Fibroblast of gingiva (primary cell): ENCODE results near the gene CLASP1.
"Not testable (repeated sequence)": the region's sequence is repeated elsewhere in the genome, so short reads cannot be mapped to it uniquely, and the experiment has no call there.

Source experiments
- DNase-seq: peaks from one replicate; pipeline ENCODE4 v3.0.0-alpha.2; 2011; ENCODE audit warnings: low read depth

The CLASP1 gene

DNA sequence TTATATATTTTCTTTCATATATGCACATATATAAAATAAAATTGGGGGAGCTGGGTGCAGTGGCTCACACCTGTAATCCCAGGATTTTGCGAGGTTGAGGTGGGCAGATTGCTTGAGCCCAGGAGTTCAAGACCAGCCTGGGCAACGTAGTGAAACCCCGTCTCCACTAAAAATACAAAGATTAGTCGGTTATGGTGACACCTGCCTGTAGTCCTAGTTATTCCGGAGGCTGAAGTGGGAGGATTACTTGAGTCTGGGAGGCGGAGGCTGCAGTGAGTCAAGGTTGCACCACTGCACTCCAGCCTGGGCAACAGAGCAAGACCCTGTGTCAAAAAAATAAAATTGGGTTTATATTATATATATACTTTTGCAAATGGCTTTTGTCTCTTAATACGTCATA, 324.7 kb downstream of the CLASP1 start:
- no peak for DNase-seq

DNA sequence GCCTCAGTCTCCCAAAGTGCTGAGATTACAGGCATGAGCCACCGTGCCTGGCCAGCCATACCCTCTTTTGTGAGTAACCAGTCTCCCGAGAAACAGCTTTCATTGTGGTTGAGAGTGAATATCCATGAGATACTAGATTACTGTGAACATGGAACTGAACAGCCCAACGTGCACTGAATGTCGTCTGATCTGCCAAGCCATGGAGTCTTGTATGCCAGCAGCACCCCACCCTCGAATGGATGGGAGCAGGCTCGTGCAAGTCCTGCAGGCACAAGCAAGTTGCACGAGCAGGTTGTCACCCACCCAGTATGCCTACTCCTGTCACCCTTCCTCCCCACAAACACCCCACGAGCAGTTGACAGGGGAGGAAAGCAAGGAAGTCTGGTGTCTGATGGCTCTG, 327.8 kb downstream of the CLASP1 start:
- DNase-seq = no peak

DNA sequence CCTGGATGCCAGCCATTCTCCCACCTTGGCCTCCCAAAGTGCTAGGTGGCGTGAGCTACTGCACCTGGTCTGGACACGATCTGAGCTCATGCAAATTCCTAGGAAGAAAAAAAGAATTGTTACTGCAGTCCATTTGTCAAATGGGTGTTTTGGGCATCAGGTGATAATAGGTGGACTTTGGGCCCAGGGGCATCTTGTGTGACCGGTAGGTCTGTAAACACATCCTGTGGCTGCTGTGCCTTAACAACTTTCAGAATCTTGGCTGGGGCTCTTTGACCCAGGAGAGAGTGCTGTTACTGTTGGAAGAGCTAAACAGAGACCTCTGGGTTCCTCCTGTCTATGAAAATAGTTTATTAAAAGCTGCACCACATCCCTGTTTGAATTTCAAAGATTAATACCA, 329.3 kb downstream of the CLASP1 start:
- DNase-seq = no peak

DNA sequence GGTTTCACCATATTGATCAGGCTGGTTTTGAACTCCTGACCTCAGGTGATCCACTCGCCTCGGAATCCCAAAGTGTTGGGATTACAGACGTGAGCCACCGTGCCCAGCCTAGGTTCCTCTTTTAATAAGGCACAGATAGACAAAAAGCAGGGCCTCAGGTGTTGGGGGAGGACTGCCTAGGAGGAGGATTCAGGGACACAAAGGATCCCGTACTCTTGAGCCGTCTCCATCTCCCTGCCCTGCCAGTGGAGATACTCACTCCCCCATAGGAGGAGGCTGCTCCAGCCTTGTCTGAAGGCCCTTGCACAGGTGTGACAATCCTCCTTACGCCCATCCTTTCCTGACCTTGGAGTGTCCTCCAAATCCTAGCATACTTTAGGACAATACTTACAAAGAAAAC, 332.3 kb downstream of the CLASP1 start:
- no peak for DNase-seq

DNA sequence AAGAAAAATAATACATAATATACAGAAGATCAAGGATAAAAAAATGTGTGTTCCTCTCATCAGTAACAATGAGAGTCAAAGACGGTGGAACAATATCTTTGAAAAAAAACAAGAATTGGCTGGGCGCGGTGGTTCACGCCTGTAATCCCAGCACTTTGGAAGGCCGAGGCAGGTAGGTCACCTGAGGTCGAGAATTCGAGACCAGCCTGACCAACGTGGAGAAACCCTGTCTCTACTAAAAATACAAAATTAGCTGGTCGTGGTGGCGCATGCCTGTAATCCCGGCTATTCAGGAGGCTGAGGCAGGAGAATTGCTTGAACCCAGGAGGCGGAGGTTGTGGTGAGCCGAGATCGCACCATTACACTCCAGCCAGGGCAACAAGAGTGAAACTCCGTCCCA, 335.6 kb downstream of the CLASP1 start:
- not testable (repeated sequence) for DNase-seq

DNA sequence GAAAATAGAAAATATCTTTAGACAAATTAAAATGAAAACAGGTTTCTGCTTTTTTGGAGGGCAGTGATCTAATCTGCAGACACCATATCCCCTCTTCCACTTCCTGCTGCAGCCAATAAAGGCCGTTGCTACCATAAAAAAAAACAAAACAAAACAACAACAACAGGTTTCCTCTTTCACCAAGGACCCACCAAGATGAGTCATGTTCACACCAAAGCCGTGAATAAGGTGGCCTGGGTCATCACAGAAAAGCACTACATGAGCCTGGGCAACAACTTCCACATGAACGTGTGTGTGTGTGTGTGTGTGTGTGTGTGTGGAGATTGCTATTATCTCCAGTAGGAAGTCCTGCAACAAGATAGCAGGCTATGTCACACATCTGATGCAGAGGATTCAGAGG, 339.5 kb downstream of the CLASP1 start:
- no peak for DNase-seq

DNA sequence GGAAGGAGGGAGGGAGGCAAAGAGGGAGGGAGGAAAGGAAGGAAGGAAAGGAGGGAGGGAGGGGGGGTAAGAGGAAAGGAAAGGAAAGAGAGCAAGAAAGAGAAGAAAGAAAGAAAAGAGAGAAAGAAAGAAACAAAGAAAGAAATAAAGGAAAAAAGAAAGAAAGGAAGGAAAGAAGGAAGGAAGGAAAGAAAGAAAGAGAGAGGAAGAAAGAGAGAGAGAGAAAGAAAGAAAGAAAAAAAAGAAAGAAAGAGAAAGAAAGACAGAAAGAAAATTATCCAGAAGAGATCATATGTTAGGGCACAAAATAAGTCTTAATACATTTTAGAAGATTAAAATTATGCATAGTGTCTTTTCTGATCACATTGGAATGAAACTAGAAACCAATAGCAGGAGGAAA, 339.9 kb downstream of the CLASP1 start:
- no peak for DNase-seq

DNA sequence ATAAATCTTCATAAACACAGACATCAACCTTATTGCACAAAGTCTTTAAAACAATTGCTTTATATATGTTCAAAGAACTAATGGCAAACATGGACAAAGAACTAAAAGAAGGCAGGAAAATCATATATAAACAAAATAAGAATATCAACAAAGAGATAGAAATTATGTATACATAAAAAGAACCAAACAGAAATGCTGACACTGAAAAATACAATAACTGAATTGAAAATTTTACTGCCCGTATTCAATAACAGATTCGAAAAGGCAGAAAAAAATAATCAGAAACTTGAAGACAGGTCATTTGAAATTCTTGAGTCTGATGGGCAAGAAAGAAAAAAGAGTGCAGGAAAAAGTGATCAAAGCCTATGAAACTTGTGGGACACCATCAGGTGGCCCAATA, 342.2 kb downstream of the CLASP1 start:
- no peak for DNase-seq

DNA sequence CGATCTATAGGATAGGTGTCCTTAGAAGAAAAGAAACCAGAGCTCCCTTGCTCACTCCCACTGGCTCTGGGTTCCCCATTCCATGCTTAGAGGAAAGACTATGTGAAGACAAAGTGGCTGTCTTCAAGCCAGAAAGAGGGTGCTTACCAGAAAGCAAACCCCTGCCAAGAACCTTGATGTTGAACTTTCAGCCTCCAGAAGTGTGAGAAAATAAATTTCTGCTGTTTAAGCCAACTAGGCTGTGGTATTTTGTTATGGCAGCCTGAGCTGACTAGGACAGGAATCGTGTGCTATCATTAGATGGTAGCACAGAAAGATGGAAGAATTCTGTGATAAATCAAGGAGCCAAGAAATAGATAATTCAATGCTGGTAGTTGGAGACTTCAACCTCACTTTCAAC, 344.3 kb downstream of the CLASP1 start:
- DNase-seq = no peak

DNA sequence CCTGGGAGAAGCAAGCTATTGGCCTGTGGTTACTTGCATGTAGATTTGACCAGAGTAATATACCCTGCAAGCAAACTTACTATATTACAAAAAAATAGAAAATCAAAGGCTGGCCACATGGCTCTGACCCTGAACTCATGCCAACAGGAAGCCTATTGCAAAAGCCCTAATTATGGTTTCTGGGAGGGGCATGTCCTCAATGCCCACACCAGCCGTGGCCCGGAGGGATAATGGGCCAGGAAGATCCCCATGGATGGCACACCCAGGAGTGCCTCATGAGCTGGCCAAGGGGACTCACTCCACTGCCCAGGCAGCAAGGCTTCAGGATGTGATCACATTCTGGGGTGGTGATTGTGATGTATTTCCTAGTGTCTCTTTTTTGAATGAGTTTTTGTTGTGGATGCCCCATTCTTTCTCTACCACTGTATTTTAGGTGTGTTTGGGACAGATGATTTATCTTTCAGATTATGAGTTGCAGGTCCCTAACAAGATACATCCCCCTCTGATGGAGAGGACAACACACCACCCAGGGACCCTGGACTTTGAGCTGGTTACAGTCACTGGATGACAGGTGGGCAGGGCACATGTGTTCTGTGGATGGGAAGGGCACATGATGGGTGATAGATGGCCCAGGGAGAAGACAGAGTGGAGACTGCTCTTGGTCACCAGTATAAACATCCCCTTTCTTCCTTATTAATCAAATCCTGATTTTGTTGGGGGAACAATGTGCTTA, 345.6 kb downstream of the CLASP1 start:
- DNase-seq = no peak

DNA sequence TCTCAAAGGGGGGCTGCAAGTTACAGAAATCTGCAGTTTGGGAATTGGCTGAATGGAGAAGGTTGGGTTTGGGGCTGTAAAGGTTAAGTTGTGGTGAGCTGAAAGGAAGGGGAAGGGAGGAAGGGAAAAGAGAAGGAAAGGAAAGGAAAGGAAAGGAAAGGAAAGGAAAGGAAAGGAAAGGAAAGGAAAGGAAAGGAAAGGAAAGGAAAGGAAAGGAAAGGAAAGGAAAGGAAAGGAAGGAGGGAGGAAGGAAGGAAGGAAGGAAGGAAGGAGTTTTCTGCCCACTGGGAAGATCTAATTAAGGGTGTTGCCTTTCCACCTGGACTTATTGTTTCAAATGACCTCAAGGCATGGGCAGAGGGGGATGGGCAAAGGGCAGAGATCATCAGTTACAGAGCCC, 348.1 kb downstream of the CLASP1 start:
- not testable (repeated sequence) for DNase-seq

DNA sequence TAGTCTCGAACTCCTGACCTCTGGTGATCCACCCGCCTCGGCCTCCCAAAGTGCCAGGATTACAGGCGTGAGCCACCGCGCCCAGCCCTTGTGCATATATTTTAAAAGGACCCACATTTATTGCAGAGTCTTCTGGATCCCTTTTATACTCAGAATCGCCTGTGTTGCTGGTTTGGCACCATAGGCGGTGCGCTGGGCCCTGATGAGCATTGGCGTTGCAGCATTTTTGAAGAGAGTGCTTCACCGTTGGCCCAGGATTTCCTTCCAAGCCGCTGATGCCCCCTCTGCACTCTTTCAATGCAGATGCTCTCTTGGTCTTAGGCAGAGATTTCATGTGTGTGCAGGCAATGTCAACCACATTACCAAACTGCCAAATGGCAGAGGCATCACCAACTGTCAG, 350.8 kb downstream of the CLASP1 start:
- DNase-seq = no peak

DNA sequence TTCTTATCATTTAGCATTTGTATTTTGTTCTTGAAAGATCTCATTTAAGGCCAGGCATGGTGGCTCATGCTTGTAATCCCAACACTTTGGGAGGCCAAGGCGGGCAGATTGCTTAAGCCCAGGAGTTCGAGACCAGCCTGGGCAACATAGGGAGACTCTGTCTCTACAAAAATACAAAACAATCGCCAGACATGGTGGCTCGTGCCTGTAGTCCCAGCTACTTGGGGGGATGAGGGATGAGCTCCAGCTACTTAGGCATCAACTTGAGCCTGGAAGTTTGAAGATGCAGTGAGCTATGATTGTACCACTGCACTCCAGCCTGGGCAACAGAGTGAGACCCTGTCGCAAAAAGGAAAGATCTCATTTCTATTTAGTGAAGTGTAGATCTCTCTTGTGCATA, 351.4 kb downstream of the CLASP1 start:
- not testable (repeated sequence) for DNase-seq

DNA sequence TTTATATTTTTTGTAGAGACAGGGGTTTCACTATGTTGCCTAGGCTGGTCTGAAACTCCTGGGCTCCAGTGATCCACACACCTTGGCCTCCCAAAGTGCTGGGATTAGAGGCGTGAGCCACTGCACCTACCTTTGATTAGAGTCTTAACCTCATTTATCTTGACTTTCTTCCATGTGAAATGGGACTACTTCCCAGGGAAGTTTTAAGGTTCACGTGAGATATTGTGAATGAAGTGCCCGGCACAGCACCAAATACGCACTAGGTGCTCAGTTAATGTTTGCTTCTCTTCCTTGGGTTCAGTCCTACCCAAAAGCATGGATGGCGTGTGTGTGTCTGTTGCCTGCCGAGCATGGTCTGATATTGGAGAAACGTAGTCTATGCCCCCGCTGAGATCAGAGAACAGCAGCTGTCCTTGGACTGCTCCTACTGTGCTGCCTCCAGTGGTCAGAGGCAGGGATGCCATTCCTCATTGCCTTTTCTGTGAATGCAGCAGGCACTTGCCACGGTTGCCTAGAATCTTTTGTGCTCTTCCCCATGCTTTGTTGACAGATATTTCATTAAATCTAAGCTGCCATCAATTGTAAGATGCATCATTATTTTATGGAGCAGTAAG, 351.9 kb downstream of the CLASP1 start:
- DNase-seq = no peak

DNA sequence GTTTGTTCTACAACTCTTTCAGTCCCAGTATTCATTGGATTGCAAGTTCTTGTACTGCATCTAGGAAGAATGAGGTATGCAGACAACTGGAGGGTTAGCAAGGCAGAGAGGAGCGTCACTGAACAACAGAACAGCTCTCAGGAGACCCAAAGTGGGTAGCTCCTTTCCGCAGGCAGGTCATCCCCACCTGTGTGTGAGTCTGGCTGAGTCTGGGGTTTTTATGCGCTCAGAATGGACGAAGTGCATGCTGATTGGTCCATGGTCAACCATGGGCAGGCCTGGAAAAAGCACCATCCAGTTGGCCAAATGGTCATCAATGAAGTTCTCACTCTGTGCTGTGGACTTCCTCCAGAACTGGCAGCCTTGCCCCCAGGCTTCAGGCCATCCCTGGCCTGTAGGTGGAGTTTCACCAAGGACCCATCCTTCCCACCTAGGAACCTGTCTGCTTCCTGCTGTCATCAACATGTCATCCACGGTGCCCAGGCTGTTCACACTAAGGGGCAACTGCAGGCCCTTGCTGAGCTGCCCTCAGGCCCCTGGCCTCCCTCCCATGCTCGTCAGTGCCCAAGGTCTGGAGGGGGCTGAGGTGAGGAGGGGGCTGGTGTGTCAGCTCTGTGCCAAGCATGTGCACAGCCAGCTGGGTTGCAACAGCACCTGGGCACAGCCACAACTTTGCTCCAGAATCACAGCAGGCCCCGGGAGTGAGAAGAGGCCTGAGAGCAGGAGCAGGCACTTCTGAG, 353.2 kb downstream of the CLASP1 start:
- no peak for DNase-seq

DNA sequence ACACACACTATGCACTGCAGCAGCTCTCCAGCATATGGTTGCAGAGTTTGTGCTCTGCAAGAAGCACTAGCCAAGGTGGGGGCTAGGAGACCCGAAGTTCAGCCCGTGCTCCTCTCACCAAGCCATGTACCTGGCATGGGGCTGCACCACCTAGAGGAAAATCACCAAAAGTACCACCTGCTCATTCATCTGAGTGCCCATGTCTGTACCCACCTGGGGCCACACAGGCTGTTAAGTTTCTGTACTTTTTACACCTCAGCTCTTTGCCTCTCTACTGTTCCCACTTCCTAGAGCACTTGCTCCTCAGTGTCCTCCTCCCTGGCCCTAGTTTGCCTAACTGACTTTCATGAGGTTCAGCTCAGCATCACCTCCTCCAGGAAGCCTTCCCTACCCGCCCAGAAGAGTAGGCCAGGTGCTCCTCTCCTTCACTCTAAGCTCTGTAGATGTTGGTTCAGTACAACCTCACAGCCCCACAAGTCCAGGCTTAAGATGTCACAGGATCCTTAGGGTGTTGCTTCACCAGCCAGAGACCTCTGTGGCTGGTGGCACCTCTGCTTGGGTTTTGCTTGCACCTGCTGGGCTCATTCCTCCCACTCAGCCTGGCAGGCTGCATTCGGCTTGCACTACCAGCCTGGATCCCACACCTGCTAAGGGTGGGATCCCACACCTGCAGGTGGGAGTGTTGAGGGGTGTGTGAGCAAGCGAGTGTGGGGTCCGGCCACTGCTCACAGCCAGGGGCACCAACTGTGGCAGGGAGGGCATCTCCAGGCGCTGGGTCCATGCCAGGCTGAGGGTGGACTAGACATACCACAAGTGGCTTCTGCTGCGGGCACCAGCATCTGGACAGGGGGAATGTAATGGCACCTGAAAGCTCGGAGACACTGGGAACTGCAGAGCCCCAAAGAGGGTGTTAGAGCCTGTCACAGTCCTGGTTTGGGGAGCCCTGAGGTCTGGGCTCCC, 354.1 kb downstream of the CLASP1 start:
- DNase-seq = no peak

DNA sequence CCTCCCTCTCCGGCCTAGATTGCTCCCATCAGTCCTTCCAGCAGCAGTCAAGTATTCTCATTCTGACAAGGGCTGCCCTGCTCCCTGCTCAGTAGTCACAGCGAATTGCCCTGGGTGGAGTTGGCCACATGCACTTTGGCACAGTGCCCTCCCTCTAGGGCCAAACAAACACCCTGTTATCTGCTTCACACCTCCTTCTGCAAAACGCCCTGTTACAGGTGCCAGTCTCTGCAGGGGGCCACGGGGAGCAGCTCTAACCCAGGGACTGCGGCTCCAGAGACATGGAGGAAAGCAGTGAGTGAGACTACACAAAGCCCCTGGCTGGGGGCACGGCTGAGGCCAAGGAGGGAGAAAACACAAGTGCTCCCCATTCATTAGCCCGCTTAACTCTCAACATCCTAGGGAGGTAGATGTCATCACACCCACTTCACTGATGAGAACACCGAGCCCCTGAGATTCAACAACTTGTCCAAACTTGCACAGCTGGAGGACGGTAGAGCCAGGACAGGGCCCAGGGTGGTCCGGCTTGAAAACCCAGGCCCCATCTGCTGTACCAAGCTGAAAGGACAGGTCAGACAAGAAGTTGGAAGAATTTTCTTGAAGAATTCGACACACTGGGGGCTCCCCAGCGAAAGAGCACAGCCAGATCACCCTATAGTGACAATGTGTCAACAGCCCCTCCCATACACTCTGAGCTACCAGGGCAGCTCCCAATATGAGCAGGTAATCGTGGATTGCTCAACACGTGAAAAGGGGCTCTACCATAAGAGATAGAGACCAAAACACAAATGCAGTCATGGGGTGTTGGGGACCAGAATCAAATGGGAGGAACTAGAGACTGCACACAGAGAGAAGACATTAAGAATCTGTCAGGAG, 355.6 kb downstream of the CLASP1 start:
- no peak for DNase-seq

DNA sequence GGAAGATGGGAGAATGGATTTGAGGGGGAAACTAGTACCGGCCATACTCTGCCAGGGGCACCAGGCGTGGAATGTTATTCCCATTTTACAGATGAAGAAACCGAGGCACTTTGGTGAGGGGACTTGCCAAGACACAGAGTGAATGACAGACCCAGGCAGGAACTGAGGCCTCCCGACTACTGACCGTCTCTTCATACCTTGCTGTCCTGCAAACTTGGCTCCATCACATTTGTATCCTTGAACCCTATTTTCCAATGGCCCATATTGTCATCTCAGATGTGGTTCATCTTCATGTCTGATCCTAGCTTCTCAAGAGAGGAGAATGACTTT, 358.0 kb downstream of the CLASP1 start:
- DNase-seq = no peak

DNA sequence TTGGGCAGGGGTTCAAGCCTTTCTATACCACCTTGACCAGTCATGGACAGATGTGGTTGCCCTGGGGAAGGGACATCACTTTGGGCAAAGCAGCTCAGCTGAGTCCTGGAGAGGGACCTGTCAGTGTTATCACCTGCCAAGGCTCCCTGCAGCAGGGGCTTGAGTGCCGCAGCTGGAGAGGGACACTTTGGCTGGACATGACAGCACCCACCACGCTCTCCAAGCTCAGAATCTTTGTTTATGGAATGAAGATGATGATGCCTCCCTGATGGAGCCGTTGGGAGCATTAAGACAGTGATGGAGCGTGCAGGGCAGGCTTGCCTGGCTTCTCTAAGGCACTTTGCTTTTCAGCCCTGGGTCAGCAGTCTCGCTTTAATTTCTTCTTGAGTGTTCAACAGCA, 360.0 kb downstream of the CLASP1 start:
- no peak for DNase-seq

DNA sequence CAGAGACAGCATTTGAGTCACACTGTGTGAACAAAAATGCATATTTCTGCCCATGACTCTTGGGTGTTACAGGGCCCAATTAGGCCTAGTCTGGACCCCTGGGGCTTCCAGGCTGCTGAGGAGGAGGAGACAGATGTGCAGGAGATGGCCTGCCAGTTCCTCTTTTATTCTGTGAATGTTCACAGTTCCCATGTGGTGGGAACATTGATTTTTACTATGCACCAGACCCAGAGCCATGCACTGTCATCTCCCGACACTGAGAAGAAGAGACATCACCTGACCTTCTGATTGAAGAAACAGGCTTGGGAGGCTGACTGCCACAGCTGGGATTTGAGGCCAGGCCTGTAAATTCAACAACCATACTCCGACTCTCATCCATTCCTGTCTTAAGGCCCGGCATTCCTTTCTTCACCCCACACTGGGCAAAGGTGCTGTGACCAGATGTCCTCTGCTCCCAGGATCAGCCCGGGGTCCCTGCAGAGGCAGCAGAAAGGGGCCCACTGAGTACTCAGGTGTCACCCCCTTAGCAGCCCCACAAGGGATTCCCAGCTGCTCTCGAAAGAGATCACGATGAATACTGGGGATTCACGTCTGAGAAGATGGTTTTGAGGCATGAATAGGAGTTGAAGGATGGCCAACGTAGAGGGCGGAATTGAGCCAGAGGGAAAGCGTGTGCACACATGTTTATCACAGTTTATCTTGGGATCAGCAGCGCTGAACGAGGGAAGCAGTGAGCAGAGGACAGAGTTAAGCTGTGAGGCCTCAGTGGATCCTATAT, 360.6 kb downstream of the CLASP1 start:
- DNase-seq = no peak

DNA sequence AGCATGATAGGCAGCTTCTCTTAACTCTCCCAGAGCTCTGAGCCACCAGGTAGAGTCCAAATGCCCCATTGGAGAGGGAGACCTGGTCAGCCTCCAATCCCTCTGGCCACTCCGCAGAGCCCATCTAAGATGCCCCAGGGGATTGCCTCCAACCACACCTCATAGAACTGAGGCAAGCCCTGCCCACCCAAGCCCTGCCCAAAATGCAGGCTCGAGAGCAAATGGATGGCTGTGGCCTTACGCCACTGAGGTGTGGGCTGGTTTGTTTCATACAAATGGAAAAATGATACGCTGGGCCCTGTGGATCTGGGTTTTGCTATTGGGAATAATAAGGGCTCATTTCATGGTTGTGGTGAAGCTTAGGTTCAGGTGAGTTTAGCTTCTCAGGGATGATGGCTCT, 361.3 kb downstream of the CLASP1 start:
- DNase-seq = no peak
